SHP77 (cell line): ENCODE results near the gene LAMA4.

Source experiments
- DNase-seq, 2 experiments: peaks; one replicate each; lab custom pipeline; 2025; lab: John Stamatoyannopoulos, UW

The LAMA4 gene

DNA sequence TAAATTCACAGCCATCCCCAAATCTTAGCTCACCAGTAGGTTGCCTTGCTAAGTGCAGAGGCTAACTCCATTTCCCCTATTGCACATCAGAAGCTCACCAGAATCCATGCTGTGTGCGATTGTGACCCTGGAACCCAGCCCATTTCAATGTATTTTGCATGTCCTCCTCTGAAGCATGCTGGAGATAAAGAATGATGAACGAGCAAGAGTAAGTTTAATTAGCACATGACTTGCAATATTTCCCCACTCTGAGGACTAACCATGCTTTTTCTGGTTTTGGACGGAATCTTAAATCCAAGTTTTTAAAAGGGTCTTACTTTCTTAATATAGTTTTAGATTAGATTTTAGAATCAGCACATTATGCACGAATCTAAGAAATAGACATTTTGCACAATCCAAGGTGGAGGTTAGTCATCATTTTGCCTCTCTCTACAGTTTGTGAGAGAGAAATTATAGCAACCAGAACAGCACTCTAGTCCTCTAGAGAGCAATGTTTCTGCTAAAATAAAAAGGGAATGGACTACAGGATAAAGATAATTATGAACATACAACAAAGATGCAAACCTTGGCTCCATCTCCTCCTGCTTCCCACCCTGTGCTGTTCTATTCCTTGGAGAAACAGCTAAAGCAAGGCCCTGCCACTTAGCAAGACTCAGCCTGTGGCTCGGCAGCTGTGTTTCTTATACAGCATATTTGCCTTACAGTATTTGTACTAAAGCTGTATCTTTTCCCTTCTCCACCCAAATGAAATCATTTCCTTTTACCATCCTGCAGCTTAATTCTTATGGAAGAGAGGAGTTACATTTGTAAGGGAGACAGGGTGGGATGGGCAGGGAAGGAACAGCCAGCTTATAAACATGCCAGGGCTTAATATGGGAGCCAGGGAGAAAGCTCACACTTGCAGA is 24.9 kb upstream of the LAMA4 start:
- DNase-seq, result peak in 1 of 2 experiments; percentile 11

- DNase-seq, result no peak
Measured at GRCh38 chr6:112275365-112275764, 21.0 kb upstream of the LAMA4 start.

DNA sequence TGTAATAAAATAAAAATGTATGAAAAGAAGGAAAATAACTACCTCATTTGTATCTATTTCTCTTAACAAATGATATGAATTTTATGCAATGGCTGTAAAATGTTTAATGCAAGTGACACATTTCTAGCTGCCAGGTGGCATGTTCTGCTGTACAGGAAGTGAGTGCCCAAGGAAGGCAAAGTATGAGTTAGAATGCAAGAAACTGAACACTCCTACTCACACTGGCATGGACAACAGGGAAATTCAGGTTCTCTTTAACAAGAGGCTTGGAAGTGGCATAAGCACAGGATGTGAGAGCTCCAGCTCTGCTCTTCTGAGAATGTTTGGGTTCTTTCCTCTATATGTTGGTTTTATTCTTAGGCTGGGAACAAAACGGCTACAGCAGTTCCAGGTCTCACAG is 20.4 kb upstream of the LAMA4 start:
- no peak for DNase-seq

DNA sequence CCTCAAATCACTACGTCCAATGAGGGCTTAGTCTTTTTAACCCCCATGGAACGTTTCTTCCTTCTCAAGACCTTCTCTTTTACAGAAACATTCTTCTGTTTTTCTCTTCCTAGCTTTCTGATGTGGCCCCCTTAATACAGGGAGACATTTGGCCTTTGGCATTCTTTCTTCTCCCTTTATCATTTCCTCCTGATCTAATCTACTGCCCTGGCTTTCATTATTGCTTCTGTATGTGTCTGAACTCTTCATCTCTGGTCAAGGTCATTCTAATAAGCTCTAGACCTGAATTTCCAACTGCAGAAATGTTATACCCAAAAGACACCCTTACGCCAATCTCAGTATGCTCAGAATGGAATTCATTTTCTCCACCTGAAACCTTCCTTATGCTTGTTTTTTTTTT is 18.4 kb upstream of the LAMA4 start:
- DNase-seq, result no peak

GRCh38 chr6:112270756-112271155 is 16.4 kb upstream of the LAMA4 start:
- no peak for DNase-seq

GRCh38 chr6:112269979-112270566 is 15.7 kb upstream of the LAMA4 start:
- no peak for DNase-seq

- no peak for DNase-seq
Measured at GRCh38 chr6:112269114-112269513, 14.7 kb upstream of the LAMA4 start.

- DNase-seq, result no peak
Measured at GRCh38 chr6:112268654-112269053, 14.3 kb upstream of the LAMA4 start.

- DNase-seq, result no peak
Measured at GRCh38 chr6:112268019-112268418, 13.7 kb upstream of the LAMA4 start.

DNA sequence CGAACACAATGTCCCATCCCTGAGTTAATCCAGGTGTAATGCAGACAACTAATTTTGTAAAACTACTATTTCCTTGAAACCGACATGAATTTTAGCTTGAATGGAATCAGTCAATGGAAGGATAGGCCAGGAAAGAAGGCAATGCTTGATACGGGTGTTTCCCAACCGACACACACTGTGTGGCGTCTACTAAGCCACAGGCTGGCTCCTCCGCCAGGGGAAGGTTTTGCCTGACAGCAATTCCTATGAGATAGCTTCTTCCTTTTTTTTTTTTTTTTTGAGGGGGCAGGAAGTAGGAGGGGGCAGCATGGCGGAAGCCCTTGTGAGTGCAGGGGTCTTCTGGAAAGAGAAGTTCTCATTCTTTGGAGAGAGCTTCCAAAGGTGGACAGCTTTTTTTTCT is 12.0 kb upstream of the LAMA4 start:
- no peak for DNase-seq

DNA sequence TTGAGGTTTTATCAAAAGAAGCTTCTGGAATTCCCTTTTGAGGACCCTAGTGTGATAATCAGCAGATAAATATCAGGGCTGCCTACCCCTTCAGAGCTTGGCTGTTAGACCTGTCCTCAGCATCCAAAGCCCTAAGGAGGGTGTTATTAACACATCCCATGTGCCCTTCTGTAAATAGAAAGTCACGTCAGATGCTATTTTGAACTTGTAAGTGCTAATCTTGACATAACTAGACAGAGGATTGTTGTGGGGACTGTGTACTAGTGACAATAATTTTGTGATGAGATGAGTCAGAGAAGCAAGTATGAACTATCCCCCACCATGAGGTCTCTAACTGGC is 4.9 kb upstream of the LAMA4 start:
- DNase-seq, result no peak

DNA sequence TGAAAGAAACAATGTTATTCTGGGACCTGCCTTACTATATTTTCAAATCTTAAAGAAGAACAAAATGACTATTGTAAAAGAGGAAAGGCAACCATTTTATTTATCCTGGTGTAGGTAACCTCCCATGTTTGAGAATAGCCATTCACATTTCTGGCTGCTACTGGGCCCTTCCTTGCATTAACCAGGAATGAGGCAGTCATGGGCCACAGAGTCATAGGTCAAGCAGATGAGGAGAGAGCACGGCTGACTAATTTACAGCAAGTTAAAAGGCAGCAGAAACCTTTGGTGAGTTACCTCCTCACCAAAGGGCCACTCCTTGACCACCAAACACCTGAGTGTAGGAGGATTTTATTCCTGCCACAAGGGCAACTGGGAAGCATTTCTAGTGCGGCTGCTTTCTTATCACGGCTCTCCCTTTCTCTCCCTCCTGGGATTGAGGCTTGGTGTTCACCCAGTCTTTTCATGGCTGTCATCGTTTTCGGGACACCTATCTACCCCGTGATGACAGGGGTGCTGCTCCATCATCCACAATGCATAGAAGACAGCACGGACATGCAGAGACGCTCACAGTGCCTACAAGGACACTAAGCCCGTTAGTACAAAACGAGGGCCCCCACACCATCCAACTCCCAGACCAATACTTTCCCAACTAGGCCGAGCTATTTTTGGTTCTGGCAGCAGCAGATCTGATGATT is 4.4 kb upstream of the LAMA4 start:
- DNase-seq, result no peak

DNA sequence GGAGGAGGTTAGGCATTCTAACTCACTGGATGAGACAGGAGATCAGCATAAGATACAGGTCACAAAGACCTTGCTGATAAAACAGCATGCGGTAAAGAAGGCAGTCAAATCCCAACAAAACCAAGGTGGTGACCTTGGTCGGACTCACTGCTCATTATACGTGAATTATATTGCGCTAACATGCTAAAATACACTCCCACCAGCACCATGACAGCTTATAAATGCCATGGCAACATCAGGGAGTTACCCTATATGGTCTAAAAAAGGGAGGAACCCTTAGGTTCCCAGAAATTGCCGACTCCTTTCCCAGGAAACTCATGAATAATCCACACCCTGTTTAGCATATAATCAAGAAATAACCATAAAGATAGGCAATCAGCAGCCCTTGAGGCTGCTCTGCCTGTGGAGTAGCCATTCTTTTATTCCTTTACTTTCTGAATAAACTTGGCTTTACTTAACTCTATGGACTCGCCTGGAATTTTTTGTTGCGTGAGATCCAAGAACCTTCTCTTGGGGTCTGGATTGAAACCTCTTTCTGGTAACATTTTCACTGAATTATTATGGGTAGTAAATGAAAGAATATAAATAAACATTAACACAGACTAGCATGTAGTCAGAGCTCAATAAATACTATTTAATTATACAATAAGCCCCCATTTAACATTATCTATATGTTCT is 3.0 kb upstream of the LAMA4 start:
- DNase-seq, result no peak

- DNase-seq, result no peak
Measured at GRCh38 chr6:112254921-112255320, 554 bp upstream of the LAMA4 start.

GRCh38 chr6:112253498-112253840 is 898 bp downstream of the LAMA4 start:
- DNase-seq, result peak in 1 of 2 experiments; percentile 21

GRCh38 chr6:112252571-112253497 is 1.5 kb downstream of the LAMA4 start:
- DNase-seq, result no peak

DNA sequence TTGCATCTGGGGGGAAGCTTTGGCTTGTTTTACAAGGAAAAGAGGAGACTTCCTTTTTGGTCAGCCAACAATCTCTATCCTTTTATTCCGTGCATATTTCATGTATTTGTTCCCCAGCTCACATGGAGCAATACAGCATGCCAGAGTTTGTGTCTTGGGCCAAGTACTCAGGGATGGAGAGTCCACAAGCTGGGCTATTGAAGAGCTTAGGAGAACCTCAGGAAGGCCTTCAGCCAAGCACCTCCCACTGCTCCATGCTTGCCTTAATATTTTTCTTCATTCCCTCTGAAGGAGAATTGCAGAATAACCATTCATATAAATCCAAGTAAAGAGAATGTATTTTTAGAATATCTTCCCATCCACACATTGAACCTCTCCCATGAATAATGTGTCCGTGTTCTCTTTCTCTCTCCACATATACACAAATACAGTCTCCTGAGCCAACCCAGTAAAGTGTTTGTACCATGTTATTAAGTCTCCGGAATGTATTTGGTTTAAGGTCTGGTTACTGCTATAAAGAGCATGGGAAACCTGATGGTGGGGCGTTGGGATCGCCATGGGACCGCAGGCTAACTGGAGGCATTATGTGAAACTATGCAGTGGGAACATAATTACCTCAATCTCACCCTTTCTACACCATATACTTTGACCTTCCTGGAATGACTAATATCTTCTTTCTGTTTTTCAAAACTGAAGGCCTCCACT is 3.0 kb downstream of the LAMA4 start:
- DNase-seq, result no peak

DNA sequence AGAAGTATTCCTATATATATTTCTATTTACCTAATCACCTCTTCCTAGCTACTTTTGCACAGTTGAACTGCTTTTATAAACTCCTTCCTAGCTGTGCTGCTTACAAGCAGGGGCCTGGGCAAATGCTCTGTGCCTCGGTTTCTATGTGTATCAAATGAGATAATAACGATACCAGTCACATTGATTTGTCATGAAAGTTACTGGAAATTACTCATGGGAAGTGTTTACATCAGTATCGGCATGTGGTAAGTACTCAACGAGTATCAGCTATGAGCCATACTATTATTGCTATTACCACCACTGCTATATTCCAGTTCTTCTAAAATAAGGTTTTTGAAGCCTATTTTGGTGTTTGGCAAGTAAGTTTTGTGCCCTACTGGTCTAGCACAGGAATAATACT is 4.9 kb downstream of the LAMA4 start:
- no peak for DNase-seq

DNA sequence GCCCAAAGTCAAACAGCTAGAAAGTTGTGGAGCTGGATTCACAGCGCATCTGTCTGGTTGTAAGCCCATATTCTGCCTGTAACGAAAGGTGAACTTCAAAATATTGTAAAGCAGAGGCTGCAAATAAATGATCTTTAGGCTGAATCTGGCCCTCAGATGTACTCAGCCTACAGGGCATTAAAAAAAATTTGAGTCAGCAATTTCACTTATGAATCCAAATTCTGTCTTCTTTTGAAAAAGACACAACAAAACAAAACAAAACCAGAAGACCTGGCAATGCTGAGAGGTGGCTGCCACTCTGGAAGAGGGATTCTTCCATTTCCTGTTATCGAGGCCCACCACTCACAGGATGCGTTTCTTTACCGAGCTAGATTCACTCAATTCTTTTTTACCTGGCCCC is 7.1 kb downstream of the LAMA4 start:
- no peak for DNase-seq

- DNase-seq, result no peak
Measured at GRCh38 chr6:112245511-112246203, 8.7 kb downstream of the LAMA4 start.
